Stimulated activated CD4-positive, alpha-beta T cell treated with anti-CD3 and anti-CD28 coated beads, TNF-alpha, amount 100 ng/mL, for 24 hours (primary cell): ENCODE data around the gene ACTN1.
A peak's percentile ranks its signal among the peaks of the same experiment; 100 is the strongest.

Experiments
- DNase-seq, 3 experiments: peaks; one replicate each; pipeline ENCODE4 v3.0.0-alpha.2; 2020; ENCODE audit warnings: low read depth in 3 of 3

Gene ACTN1

DNA sequence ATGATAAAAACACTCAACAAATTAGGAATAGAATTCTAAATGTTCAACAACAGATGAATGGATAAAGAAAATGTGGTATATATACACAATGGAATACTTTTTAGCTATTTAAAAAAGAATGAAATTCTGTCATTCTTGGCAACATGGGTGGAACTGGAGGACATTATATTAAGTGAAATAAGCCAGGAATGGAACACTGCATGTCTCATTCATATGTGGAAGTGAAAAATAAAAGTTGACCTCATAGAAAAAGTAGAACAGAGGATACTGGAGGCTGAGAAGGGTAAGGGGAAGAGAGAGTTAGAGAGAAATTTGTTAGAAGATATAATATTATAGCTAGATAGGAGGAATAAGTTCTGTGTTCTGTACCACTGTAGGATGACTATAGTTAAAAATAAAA, 150.4 kb downstream of the ACTN1 start:
- no peak for DNase-seq

DNA sequence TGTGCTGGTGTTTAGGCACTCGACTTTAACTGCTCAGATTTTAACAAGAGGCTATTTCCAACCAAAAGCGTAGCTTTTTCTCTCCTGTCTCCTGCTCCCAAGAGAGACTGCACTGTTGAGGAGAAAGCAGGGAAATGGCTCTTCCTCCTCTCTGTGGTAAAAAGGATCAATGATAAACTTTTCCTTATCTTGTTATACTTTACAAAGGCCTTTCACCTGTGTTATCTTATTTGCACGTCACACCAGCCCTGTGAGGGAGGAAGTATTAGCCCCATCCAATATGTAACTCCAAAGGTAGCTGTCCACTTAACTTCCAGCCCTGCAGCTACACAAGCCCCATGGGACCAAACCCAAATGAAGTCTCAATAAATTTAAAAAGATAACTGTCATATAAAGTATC, 153.4 kb downstream of the ACTN1 start:
- DNase-seq: no peak

DNA sequence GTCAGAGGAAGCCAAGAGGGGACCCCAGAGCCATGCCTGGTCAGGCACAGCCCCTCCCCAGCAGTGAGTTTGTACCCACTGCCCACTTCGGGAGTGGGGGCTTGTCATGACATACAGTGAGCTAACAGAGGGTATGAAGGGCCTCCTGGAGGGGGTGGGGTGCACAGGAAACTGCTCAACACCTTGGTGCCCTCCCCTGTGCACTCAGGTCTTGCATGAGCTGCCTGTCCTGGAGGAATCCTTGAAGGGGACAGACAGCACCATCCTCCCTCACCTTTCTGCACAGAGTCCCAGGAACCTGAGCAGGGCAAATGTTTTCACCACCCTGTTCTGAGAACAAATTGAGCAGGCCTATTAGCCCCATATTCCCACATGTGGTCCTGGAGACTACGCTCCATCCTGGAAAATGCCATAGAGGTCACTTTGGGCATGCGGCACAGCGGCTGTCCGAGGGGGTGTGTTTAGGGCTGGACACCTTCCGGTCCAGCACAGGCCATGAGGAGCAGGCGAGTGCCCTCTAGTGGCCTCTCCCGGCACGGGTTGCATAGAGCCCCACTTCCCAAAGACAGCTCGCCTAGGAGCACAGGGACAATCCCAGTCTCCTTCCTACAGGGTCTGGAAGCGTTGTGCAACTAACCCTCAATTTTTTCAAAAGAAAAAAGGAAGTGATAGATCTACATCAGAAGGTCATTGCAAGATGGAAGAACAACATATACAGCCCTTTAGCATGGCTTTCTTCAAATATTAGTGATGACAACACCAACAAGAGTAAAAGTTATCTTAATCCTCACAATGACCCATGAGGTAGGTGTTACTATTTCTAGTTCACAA, 154.4 kb downstream of the ACTN1 start:
- peak in 1 of 3 experiments; percentile 46 for DNase-seq

DNA sequence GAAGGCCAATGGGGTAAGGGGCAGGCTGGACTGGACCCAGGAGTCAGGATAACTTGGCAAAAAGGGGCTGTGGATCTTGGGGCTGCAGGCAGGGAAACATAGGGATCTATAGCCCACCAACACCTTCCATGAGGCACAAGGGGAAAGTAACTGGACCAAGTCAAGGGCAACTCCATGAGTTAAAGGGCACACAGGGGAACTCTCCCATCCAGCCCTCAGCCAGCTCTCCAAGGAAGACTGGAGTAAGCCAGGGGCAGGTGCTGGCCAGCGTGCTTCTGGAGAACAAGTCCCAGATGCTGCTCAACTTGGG, 154.9 kb downstream of the ACTN1 start:
- DNase-seq: no peak
